Hepatocyte (in vitro differentiated cells): Measurements from ENCODE around the gene KCTD8. TPM values are rescaled to one million over a fixed set of nuclear protein-coding genes. Genes with fewer than 3 reads are reported as not detected.

Experiments
- DNase-seq: peaks from one replicate; pipeline ENCODE4 v3.0.0-alpha.2; 2016; ENCODE audit warnings: low spot score
- H2AFZ ChIP-seq: fragments of 200-600 bp; sonication (generic); 2 replicates; pipeline ENCODE4 v1.6.0; 2016; ENCODE audit warnings: antibody characterized with exemption, mild to moderate bottlenecking
- H3K27ac ChIP-seq: fragments of 200-600 bp; sonication (generic); 2 replicates; pipeline ENCODE4 v1.5.1; 2016; ENCODE audit warnings: mild to moderate bottlenecking
- H3K27me3 ChIP-seq: fragments of 200-600 bp; sonication (generic); 2 replicates; pipeline ENCODE4 v1.6.1; 2016
- H3K36me3 ChIP-seq: fragments of 200-600 bp; sonication (generic); replicated peaks from 2 replicates; pipeline ENCODE4 v1.5.1; 2016; ENCODE audit warnings: low read depth; ENCODE audit not compliant: insufficient read depth
- H3K4me1 ChIP-seq: fragments of 200-600 bp; sonication (generic); 2 replicates; pipeline ENCODE4 v1.5.1; 2016; ENCODE audit warnings: mild to moderate bottlenecking, moderate library complexity; ENCODE audit not compliant: insufficient read depth
- H3K4me2 ChIP-seq: fragments of 200-600 bp; sonication (generic); 2 replicates; pipeline ENCODE4 v1.6.0; 2016
- H3K4me3 ChIP-seq: fragments of 200-600 bp; sonication (generic); 2 replicates; pipeline ENCODE4 v1.5.1; 2016; ENCODE audit warnings: mild to moderate bottlenecking
- H3K79me2 ChIP-seq: fragments of 200-600 bp; sonication (generic); 2 replicates; pipeline ENCODE4 v1.6.0; 2017; ENCODE audit warnings: mild to moderate bottlenecking
- H3K9me2 ChIP-seq: fragments of 200-600 bp; sonication (generic); replicated peaks from 2 replicates; pipeline ENCODE4 v1.6.0; 2017; ENCODE audit warnings: mild to moderate bottlenecking; ENCODE audit not compliant: insufficient read depth
- H3K9me3 ChIP-seq: fragments of 200-600 bp; sonication (generic); 2 replicates; pipeline ENCODE4 v1.5.1; 2016; ENCODE audit warnings: low read depth, mild to moderate bottlenecking
- H4K20me1 ChIP-seq: fragments of 200-600 bp; sonication (generic); 2 replicates; pipeline ENCODE4 v1.6.0; 2016; ENCODE audit warnings: mild to moderate bottlenecking; ENCODE audit not compliant: insufficient read depth, poor library complexity, severe bottlenecking
- EZH2 ChIP-seq: fragments of 200-600 bp; sonication (generic); IDR thresholded peaks from 2 replicates; pipeline ENCODE4 v1.6.1; 2016; ENCODE audit warnings: antibody characterized with exemption, mild to moderate bottlenecking, borderline replicate concordance
- EZH2phosphoT487 ChIP-seq: fragments of 200-600 bp; sonication (generic); IDR thresholded peaks from one replicate; pipeline ENCODE4 v1.6.1; 2018; ENCODE audit warnings: antibody characterized with exemption, mild to moderate bottlenecking, low read depth, moderate library complexity; ENCODE audit not compliant: unreplicated experiment, severe bottlenecking
- WGBS: methylation state at CpG from one replicate; pipeline ENCODE4 v1.1.6; 2016; ENCODE audit warnings: low lambda C conversion rate; ENCODE audit errors: missing lambda C conversion rate; 5-methylcytosine and 5-hydroxymethylcytosine counted together
- polyA plus RNA-seq: library from polyadenylated mRNA; unstranded; fragments of >200 nt; fragmentation: Nextera tagmentation; extraction: Ambion mirVana; gene quantifications from 2 replicates; pipeline ENCODE4 v1.2.1, GENCODE V29; 2016
- total RNA-seq: library from RNA; depleted of rRNA; stranded (reverse); fragments of >200 nt; gene quantifications from 2 replicates; pipeline ENCODE4 v1.2.3, GENCODE V29; 2014
- TF ChIP-seq, protein P1 (sequence below): fragments of 200-600 bp; sonication (generic); IDR thresholded peaks from 2 replicates; pipeline ENCODE4 v1.5.1; 2016; ENCODE audit warnings: antibody characterized with exemption, mild to moderate bottlenecking; ENCODE audit not compliant: poor library complexity

The KCTD8 gene
- total and polyA plus RNA-seq, 2 experiments from 2014 or later: 0.97 to 1.5 TPM

DNA sequence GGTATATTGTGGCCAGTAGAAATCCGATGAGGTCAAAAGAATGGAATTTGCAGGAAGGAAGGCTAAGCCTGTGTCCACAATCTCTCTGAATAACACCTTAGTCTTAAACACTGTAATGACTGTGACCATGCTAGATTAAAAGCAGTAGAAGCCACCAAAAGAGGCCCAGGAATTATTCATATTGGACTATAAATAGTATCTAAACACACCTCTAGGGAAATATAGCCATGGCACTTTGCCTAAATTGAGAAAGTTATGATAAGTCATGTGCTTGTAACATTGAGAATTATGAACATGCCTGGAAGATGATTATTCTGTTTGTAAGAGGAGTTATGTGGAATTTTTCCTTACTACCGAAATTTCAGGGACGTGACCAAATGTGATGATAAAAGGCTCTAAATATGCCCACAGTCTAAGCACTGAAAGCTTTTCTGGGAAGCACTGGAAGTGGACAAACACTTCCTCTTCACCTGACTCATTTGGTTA, 298.5 kb downstream of the KCTD8 start:
- Histone ChIP-seq H3K36me3 (no peaks in the 10 kb centered on the region), H3K9me3 (no peaks in the 10 kb centered on the region), H3K9me2 (no peaks in the 10 kb centered on the region), H3K79me2 (no peaks in the 10 kb centered on the region), H3K4me1 (no peaks in the 10 kb centered on the region), H3K27me3 (no peaks in the 10 kb centered on the region), H4K20me1 (no peaks in the 10 kb centered on the region), H2AFZ (no peak overlapping the region), H3K4me2 (peak overlapping the region; percentile 0), H3K27ac (peak overlapping the region; percentile 77), H3K4me3 (no peak overlapping the region)
- no peak for TF ChIP-seq EZH2phosphoT487
- 56% methylated on average over 3 of the region's 3 CpGs for WGBS
- DNase-seq: peak; percentile 29

DNA sequence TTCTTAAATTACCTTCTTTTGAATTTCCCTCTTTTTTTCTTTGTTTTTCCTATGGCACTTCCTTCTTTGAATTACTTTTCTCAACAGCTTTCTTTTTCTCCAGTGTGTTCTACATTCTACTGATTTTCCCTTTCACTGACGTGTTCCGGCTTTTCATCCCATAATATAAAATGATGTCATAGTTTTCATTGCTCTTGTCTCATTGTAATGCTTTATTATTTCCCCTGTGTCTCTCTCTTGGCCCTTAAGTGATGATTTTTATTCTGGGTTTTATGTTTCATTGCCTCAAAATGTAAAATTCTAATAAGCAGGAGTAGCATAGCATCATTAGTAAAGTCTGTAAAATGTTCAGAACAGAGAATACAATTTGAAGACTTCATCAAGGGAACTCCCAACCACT, 299.3 kb downstream of the KCTD8 start:
- H3K4me2 ChIP-seq: no peak overlapping the region

DNA sequence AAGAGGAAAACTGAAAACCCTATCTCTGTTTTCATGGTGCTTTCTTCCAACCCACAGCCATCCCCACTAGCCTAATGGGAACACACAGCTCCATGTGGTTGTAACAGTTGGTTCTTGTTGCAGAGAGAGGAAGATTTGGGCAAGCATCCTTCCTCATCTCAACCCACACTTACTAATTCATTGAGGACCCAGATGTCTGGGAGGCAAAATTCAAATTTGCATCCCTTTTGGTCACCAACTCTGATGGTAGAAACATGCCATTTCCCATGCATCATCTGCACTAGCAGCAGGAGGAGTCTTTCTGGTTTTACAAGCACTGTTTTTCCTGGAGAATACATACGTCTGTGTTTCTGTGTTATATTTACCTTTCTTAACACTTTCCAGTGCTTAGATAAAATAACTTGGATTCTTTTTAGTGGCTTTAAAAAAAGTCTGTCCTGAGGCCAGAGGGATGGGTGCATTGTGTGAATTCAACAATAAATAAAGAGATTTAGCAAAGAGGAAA, 301.0 kb downstream of the KCTD8 start:
- Histone ChIP-seq H3K9me3 (no peaks in the 10 kb centered on the region), H3K9me2 (no peaks in the 10 kb centered on the region), H3K79me2 (no peaks in the 10 kb centered on the region), H3K27ac (no peak overlapping the region), H4K20me1 (no peaks in the 10 kb centered on the region), H3K4me2 (no peak overlapping the region), H3K4me1 (no peaks in the 10 kb centered on the region), H3K27me3 (no peaks in the 10 kb centered on the region), H3K36me3 (no peaks in the 10 kb centered on the region), H2AFZ (peak overlapping the region; percentile 13), H3K4me3 (no peak overlapping the region)
- TF ChIP-seq EZH2 (no peak), EZH2phosphoT487 (no peak)
- TF ChIP-seq, protein P1, sequence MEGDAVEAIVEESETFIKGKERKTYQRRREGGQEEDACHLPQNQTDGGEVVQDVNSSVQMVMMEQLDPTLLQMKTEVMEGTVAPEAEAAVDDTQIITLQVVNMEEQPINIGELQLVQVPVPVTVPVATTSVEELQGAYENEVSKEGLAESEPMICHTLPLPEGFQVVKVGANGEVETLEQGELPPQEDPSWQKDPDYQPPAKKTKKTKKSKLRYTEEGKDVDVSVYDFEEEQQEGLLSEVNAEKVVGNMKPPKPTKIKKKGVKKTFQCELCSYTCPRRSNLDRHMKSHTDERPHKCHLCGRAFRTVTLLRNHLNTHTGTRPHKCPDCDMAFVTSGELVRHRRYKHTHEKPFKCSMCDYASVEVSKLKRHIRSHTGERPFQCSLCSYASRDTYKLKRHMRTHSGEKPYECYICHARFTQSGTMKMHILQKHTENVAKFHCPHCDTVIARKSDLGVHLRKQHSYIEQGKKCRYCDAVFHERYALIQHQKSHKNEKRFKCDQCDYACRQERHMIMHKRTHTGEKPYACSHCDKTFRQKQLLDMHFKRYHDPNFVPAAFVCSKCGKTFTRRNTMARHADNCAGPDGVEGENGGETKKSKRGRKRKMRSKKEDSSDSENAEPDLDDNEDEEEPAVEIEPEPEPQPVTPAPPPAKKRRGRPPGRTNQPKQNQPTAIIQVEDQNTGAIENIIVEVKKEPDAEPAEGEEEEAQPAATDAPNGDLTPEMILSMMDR: no peak
- 23% methylated on average over 1 of the region's 1 CpG for WGBS
- DNase-seq: no peak

More for the DNA sequence above, 299.3 kb downstream of the KCTD8 start:
- H3K36me3 ChIP-seq: no peaks in the 10 kb centered on the region
- H3K9me2 ChIP-seq: no peaks in the 10 kb centered on the region
- no peaks in the 10 kb centered on the region for H3K27me3 ChIP-seq
- WGBS: 88% methylated on average over 2 of the region's 2 CpGs
- H4K20me1 ChIP-seq: no peaks in the 10 kb centered on the region
- peak overlapping the region; percentile 77 for H3K27ac ChIP-seq
- H3K79me2 ChIP-seq: no peaks in the 10 kb centered on the region
- no peak for DNase-seq
- no peak overlapping the region for H3K4me3 ChIP-seq
- TF ChIP-seq, protein P1: no peak
- TF ChIP-seq EZH2phosphoT487: no peak
- no peak for TF ChIP-seq EZH2
- no peak overlapping the region for H2AFZ ChIP-seq
- H3K9me3 ChIP-seq: no peaks in the 10 kb centered on the region
- no peaks in the 10 kb centered on the region for H3K4me1 ChIP-seq

DNA sequence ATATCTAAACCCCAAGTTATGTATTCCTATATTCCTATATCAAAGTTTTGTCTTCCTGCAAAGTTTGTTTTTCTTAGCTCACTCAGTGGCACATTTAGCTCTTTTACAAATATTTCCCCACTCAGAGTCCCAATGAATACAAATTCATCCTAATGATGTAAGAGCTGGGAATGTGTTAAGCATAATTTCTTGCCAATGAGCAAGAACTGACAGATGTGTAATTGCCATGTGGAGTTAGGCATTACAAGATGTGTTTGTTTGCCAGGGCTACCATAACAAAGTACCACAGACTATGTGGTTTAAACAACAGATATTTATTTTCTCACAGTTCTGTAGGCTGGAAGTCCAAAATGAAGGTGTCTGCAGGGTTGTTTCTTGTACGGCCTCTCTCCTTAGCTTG, 302.1 kb downstream of the KCTD8 start:
- no peak overlapping the region for H2AFZ ChIP-seq
- no peaks in the 10 kb centered on the region for H3K79me2 ChIP-seq
- no peak overlapping the region for H3K4me3 ChIP-seq
- no peaks in the 10 kb centered on the region for H3K36me3 ChIP-seq
- TF ChIP-seq EZH2: no peak
- H3K9me2 ChIP-seq: no peaks in the 10 kb centered on the region
- H3K27ac ChIP-seq: no peak overlapping the region
- WGBS: 90% methylated on average over 1 of the region's 1 CpG
- no peaks in the 10 kb centered on the region for H4K20me1 ChIP-seq
- no peaks in the 10 kb centered on the region for H3K27me3 ChIP-seq
- DNase-seq: no peak
- H3K4me1 ChIP-seq: no peaks in the 10 kb centered on the region
- no peak overlapping the region for H3K4me2 ChIP-seq
- no peaks in the 10 kb centered on the region for H3K9me3 ChIP-seq
